Mammary epithelial cell (primary cell): Measurements from ENCODE around the gene ASF1A.

ENCODE experiments used
- EZH2 ChIP-seq: IDR thresholded peaks from 2 replicates; pipeline ENCODE4 v1.6.1; 2012; ENCODE audit warnings: low read length, inconsistent platforms, borderline replicate concordance
- TF ChIP-seq, protein P1 (sequence below), 2 donors: IDR thresholded peaks in 1 of 2; conservative IDR thresholded peaks in 1 of 2; 2 replicates each; pipeline ENCODE4 v1.5.1; 2011 to 2012; ENCODE audit warnings: inconsistent platforms in 2 of 2, low read length in 2 of 2, mild to moderate bottlenecking in 2 of 2, control low read depth in 1 of 2, low read depth in 1 of 2; ENCODE audit not compliant: insufficient read depth in 1 of 2; ENCODE audit errors: extremely low read depth in 1 of 2

DNA sequence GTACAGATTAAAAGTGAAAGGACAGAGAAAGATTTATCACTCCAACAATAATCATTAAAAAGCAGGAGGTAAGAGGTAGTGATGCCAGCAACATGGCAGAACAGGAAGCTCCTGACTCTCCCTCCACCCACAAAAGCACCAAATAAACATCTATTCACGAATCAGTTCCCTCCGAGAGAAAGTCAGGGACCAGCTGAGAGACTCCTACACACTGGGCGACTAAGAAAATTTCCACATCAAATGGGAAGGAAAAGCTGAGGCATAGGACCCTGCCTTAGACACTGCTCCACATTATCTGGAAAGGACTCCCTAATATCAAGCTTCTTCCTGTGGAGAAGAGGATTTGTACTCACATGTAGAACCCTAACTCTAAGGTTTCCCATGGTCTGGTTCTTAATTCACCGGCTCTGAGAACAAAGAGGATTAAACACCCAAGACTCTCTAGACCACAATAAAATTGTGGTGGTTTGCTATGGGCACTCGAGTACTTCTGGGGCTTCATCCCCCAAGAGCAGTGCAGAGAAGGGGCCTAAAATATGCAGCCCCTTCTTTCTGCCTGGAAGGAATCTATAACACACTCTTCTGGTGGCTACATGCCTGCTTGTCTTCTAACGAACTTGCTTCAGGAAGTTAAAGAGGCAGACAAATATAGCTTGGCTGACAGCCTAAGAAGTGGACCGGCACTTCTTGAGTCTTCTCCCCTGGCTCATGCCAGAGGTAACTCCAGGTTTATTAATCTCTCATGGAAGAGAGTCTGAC, 29.4 kb upstream of the ASF1A start:
- TF ChIP-seq, protein P1, sequence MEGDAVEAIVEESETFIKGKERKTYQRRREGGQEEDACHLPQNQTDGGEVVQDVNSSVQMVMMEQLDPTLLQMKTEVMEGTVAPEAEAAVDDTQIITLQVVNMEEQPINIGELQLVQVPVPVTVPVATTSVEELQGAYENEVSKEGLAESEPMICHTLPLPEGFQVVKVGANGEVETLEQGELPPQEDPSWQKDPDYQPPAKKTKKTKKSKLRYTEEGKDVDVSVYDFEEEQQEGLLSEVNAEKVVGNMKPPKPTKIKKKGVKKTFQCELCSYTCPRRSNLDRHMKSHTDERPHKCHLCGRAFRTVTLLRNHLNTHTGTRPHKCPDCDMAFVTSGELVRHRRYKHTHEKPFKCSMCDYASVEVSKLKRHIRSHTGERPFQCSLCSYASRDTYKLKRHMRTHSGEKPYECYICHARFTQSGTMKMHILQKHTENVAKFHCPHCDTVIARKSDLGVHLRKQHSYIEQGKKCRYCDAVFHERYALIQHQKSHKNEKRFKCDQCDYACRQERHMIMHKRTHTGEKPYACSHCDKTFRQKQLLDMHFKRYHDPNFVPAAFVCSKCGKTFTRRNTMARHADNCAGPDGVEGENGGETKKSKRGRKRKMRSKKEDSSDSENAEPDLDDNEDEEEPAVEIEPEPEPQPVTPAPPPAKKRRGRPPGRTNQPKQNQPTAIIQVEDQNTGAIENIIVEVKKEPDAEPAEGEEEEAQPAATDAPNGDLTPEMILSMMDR (conservative IDR thresholded peaks at IDR 0.05 in 1 of 2, IDR thresholded peaks at IDR 0.05 in 1 of 2; ENCODE audit: extremely low read depth in 1 of 2, insufficient read depth in 1 of 2, low read depth in 1 of 2, low read length in 2 of 2) = no peak
- no peak for TF ChIP-seq EZH2
